KOPT-K1 (cell line): Measurements from ENCODE around the gene MBNL3.
"Not testable (repeated sequence)": the region's sequence is repeated elsewhere in the genome, so short reads cannot be mapped to it uniquely, and the experiment has no call there.

Source experiments
- H3K27ac ChIP-seq: fragments of 200-600 bp; sonication (generic); 2 replicates; pipeline ENCODE4 v1.5.1; 2016; ENCODE audit warnings: antibody characterized with exemption, mild to moderate bottlenecking, low read depth, low read length; ENCODE audit not compliant: poor library complexity, severe bottlenecking
- H3K36me3 ChIP-seq: fragments of 200-600 bp; sonication (generic); 2 replicates; pipeline ENCODE4 v1.5.1; 2017; ENCODE audit warnings: antibody characterized with exemption, mild to moderate bottlenecking, low read length, moderate library complexity; ENCODE audit not compliant: insufficient read depth
- H3K9me3 ChIP-seq: fragments of 200-600 bp; sonication (generic); 2 replicates; pipeline ENCODE4 v1.5.1; 2017; ENCODE audit warnings: antibody characterized with exemption, low read length, mild to moderate bottlenecking; ENCODE audit not compliant: insufficient read depth, poor library complexity, severe bottlenecking

MBNL3 gene

GRCh38 chrX:132331000-132331399 lies 157.8 kb downstream of the MBNL3 start:
- Histone ChIP-seq H3K36me3 (no peaks in the 10 kb centered on the region), H3K27ac (no peak overlapping the region), H3K9me3 (no peaks in the 10 kb centered on the region)

GRCh38 chrX:132330156-132330729 lies 158.6 kb downstream of the MBNL3 start:
- Histone ChIP-seq H3K36me3 (no peaks in the 10 kb centered on the region), H3K27ac (no peak overlapping the region), H3K9me3 (no peaks in the 10 kb centered on the region)

- not testable (repeated sequence) for H3K27ac ChIP-seq, H3K9me3 ChIP-seq, H3K36me3 ChIP-seq
These were observed 161.9 kb downstream of the MBNL3 start for GRCh38 chrX:132326960-132327359.
